GM18909 (cell line): Measurements from ENCODE around the gene RRAGC.
"Not testable (repeated sequence)": the region's sequence is repeated elsewhere in the genome, so short reads cannot be mapped to it uniquely, and the experiment has no call there.

Experiments used
- ATAC-seq: cut with Tn5 transposase; IDR thresholded peaks from one replicate; pipeline ENCODE4 v1.9.1; 2021; ENCODE audit warnings: mild to moderate bottlenecking; ENCODE audit not compliant: unreplicated experiment, poor library complexity

The RRAGC gene

DNA sequence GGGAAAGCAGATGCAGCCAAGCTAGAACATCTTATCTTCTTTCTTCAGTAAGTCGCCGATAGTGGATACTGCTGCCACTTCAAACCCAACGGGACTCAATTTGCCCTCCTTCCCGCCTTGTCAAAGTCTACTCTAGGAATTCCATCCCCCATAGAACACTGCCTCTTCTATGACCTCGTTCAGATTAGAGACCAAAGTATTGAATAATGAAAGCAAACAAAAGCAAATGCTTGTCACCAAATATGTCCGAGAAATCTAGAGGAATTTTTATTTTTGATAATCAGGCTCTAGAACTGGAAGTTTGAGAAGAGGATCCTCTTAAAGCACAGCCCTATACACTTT is 853 bp upstream of the RRAGC start:
- no peak for ATAC-seq

GRCh38 chr1:38858833-38859560 is 575 bp downstream of the RRAGC start:
- peak; percentile 28 for ATAC-seq

- ATAC-seq, result no peak
Measured at GRCh38 chr1:38852780-38853179, 6.8 kb downstream of the RRAGC start.

- ATAC-seq, result no peak
Measured at GRCh38 chr1:38848071-38848470, 11.5 kb downstream of the RRAGC start.

- ATAC-seq, result no peak
Measured at GRCh38 chr1:38846210-38846609, 13.4 kb downstream of the RRAGC start.

GRCh38 chr1:38845088-38845487 is 14.5 kb downstream of the RRAGC start:
- ATAC-seq, result not testable (repeated sequence)

GRCh38 chr1:38840281-38840680 is 19.3 kb downstream of the RRAGC start:
- no peak for ATAC-seq

DNA sequence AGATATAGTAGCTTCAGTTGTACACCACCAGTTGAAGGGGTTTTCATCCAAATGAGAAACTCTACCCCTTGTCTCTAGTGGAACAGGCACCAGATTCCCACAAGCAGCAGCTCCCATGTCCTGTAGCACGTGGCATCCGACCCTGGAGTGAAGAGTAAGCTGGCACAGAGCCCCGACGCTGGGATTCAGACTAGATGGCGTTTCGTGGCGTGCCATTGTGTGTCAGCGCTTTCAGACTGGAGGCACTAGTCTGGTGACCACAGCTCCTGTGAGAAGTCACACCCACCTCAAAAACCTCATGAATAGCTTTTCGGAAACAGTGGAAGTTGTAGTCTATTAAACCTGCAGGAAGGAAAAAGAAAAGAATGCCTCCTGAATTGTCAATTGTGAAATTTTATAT is 20.2 kb downstream of the RRAGC start:
- ATAC-seq, result no peak

GRCh38 chr1:38836316-38836715 is 23.3 kb downstream of the RRAGC start:
- ATAC-seq, result not testable (repeated sequence)

GRCh38 chr1:38834937-38835827 is 24.4 kb downstream of the RRAGC start:
- ATAC-seq, result no peak

- ATAC-seq, result no peak
Measured at GRCh38 chr1:38834221-38834782, 25.3 kb downstream of the RRAGC start.

GRCh38 chr1:38833146-38833545 is 26.4 kb downstream of the RRAGC start:
- no peak for ATAC-seq

DNA sequence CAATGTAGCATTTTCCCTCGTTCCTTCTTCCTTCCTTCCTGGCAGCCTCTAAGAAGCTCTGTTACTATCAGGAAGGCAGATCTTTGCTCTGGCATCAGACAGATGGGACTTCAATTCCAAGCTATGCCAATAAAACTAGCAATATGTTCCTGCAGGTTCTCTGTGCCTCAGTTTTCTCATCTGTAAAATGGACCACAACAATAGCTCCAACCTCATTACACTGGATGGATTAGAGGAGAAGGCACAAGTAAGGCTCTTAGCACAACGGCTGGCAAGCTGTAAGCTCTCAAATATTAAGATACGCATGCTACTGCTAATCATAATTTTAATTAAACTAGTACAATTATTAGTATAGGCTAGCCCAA is 27.2 kb downstream of the RRAGC start:
- ATAC-seq, result no peak

GRCh38 chr1:38831731-38832369 is 27.7 kb downstream of the RRAGC start:
- no peak for ATAC-seq

- no peak for ATAC-seq
Measured at GRCh38 chr1:38829368-38829767, 30.2 kb downstream of the RRAGC start.

- no peak for ATAC-seq
Measured at GRCh38 chr1:38827318-38827717, 32.3 kb downstream of the RRAGC start.

GRCh38 chr1:38826886-38827285 is 32.7 kb downstream of the RRAGC start:
- no peak for ATAC-seq

GRCh38 chr1:38826262-38826661 is 33.3 kb downstream of the RRAGC start:
- ATAC-seq, result no peak

- no peak for ATAC-seq
Measured at GRCh38 chr1:38820860-38821259, 38.7 kb downstream of the RRAGC start.

- ATAC-seq, result no peak
Measured at GRCh38 chr1:38819516-38819915, 40.1 kb downstream of the RRAGC start.

DNA sequence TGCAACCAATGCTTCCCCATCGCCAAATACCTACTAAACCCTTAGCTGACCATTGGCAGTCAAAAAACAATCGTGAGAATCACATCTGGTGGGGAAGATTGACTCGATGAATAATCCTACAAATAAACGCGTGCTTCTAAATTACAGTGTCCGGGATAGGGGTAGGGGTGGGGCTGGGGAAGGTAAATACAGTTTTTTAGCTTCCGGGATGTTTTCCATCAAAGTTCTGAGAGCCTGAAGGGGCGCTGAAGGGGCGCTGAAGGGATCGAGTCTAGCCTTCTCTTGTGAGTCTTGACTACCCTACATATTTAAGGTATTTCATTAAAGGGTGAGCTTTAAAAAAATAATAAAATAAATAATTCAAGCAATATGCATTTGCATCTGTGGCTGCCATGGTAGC is 40.5 kb downstream of the RRAGC start:
- ATAC-seq, result no peak
